GM18868 (cell line): ENCODE data around the gene NOL7.

ENCODE experiments used
- ATAC-seq: cut with Tn5 transposase; IDR thresholded peaks from one replicate; pipeline ENCODE4 v1.9.1; 2021; ENCODE audit warnings: mild to moderate bottlenecking, moderate library complexity; ENCODE audit not compliant: unreplicated experiment

NOL7 gene

GRCh38 chr6:13614926-13615791 is at the start of gene NOL7:
Gene NOL7, plus strand, starts transcription at chr6:13615335. Its CDS starts 24 bp downstream, at chr6:13615359.
- ATAC-seq = peak; percentile 82

GRCh38 chr6:13565921-13566320 is 49.2 kb upstream of the NOL7 start:
- ATAC-seq = no peak

GRCh38 chr6:13566500-13566899 is 48.6 kb upstream of the NOL7 start:
- ATAC-seq = no peak

GRCh38 chr6:13568970-13569369 is 46.2 kb upstream of the NOL7 start:
- no peak for ATAC-seq

- ATAC-seq = no peak
These were observed 42.9 kb upstream of the NOL7 start for GRCh38 chr6:13572240-13572639.

- no peak for ATAC-seq
These were observed 42.0 kb upstream of the NOL7 start for GRCh38 chr6:13572951-13573654.

GRCh38 chr6:13573669-13574110 is 41.4 kb upstream of the NOL7 start:
- no peak for ATAC-seq

GRCh38 chr6:13574149-13574570 is 41.0 kb upstream of the NOL7 start:
- peak; percentile 81 for ATAC-seq

- peak; percentile 57 for ATAC-seq
These were observed 40.4 kb upstream of the NOL7 start, which contains the start of gene SIRT5 for GRCh38 chr6:13574571-13575376. Gene SIRT5, plus strand, starts transcription at chr6:13574601. Its CDS starts 9,510 bp downstream, at chr6:13584111.

GRCh38 chr6:13575377-13575775 is 39.8 kb upstream of the NOL7 start:
- no peak for ATAC-seq

GRCh38 chr6:13576017-13576416 is 39.1 kb upstream of the NOL7 start:
- no peak for ATAC-seq

GRCh38 chr6:13577926-13578325 is 37.2 kb upstream of the NOL7 start:
- no peak for ATAC-seq

- no peak for ATAC-seq
These were observed 35.2 kb upstream of the NOL7 start for GRCh38 chr6:13579911-13580310.

- ATAC-seq = no peak
These were observed 33.4 kb upstream of the NOL7 start for GRCh38 chr6:13581700-13582229.

GRCh38 chr6:13586603-13587542 is 28.3 kb upstream of the NOL7 start:
- no peak for ATAC-seq

GRCh38 chr6:13589801-13590200 is 25.3 kb upstream of the NOL7 start:
- no peak for ATAC-seq

- ATAC-seq = no peak
These were observed 24.5 kb upstream of the NOL7 start for GRCh38 chr6:13590574-13591153.

GRCh38 chr6:13591205-13591921 is 23.8 kb upstream of the NOL7 start:
- no peak for ATAC-seq

GRCh38 chr6:13593103-13593502 is 22.0 kb upstream of the NOL7 start:
- no peak for ATAC-seq
